GM23338 (cell line): ENCODE measurements around the gene OR9K2.

Source experiments
- CREB1 ChIP-seq: fragments of 250-450 bp; sonication (Bioruptor Pico); IDR thresholded peaks from 2 replicates; pipeline ENCODE4 v1.5.0; 2020; ENCODE audit warnings: low read depth, mild to moderate bottlenecking, moderate library complexity
- EZH2 ChIP-seq: fragments of 200-600 bp; sonication (generic); IDR thresholded peaks from one replicate; pipeline ENCODE4 v1.8.0; 2017; ENCODE audit warnings: antibody characterized with exemption, mild to moderate bottlenecking, low read depth; ENCODE audit not compliant: unreplicated experiment
- EZH2phosphoT487 ChIP-seq: fragments of 200-600 bp; sonication (generic); IDR thresholded peaks from one replicate; pipeline ENCODE4 v1.8.1; 2018; ENCODE audit warnings: antibody characterized with exemption; ENCODE audit not compliant: unreplicated experiment
- POLR2AphosphoS5 ChIP-seq: IDR thresholded peaks from 2 replicates; pipeline ENCODE4 v1.6.1; 2016; ENCODE audit warnings: antibody characterized with exemption, low read depth
- STAT1 ChIP-seq: IDR thresholded peaks from one replicate; pipeline ENCODE4 v1.6.1; 2016; ENCODE audit warnings: antibody characterized with exemption; ENCODE audit not compliant: unreplicated experiment
- ZNF114 ChIP-seq: fragments of 250-450 bp; sonication (Bioruptor Pico); IDR thresholded peaks from 2 replicates; pipeline ENCODE4 v1.5.0; 2020; ENCODE audit warnings: mild to moderate bottlenecking, moderate library complexity
- TF ChIP-seq, protein P1 (sequence below), 2 experiments: fragments of 200-600 bp in 1 of 2; sonication (generic) in 1 of 2; conservative IDR thresholded peaks; 2 replicates each; pipeline versions ENCODE4 v1.5.1 to v1.6.1; 2016 to 2017; ENCODE audit warnings: antibody characterized with exemption in 2 of 2, low read depth in 2 of 2, mild to moderate bottlenecking in 2 of 2, moderate library complexity in 1 of 2
- TF ChIP-seq, protein P2 (sequence below): IDR thresholded peaks from one replicate; pipeline ENCODE4 v1.6.1; 2018; ENCODE audit warnings: antibody characterized with exemption; ENCODE audit not compliant: unreplicated experiment

DNA sequence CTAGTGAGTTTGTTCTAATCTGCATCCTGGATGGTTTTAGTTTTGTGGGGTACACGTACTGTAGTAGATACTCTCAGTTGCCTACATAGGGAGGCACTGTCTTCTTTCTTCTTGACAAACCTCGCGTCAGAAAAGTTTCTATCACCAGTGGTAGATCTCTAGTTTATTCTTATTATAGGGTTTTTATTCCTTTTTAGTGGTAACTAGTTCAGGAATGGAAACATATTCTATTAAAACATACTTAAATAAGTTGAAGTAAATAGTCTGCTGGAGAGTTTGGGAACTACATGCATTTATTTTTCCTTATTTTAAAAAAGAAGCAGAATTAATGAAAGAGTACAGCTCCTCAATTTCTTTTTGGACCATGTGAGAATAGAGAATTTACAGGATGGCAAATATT is 33.6 kb upstream of the OR9K2 start:
- TF ChIP-seq CREB1 (CRISPR knock-in tag) (no peak), EZH2phosphoT487 (no peak), POLR2AphosphoS5 (no peak), EZH2 (no peak), ZNF114 (CRISPR knock-in tag) (no peak), STAT1 (no peak)
- TF ChIP-seq, protein P1, sequence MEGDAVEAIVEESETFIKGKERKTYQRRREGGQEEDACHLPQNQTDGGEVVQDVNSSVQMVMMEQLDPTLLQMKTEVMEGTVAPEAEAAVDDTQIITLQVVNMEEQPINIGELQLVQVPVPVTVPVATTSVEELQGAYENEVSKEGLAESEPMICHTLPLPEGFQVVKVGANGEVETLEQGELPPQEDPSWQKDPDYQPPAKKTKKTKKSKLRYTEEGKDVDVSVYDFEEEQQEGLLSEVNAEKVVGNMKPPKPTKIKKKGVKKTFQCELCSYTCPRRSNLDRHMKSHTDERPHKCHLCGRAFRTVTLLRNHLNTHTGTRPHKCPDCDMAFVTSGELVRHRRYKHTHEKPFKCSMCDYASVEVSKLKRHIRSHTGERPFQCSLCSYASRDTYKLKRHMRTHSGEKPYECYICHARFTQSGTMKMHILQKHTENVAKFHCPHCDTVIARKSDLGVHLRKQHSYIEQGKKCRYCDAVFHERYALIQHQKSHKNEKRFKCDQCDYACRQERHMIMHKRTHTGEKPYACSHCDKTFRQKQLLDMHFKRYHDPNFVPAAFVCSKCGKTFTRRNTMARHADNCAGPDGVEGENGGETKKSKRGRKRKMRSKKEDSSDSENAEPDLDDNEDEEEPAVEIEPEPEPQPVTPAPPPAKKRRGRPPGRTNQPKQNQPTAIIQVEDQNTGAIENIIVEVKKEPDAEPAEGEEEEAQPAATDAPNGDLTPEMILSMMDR (conservative IDR thresholded peaks at IDR 0.05; ENCODE audit: low read depth in 2 of 2) = peak in 1 of 2 experiments; percentile 38; a peak in 2 of 4 replicates
- TF ChIP-seq, protein P2, sequence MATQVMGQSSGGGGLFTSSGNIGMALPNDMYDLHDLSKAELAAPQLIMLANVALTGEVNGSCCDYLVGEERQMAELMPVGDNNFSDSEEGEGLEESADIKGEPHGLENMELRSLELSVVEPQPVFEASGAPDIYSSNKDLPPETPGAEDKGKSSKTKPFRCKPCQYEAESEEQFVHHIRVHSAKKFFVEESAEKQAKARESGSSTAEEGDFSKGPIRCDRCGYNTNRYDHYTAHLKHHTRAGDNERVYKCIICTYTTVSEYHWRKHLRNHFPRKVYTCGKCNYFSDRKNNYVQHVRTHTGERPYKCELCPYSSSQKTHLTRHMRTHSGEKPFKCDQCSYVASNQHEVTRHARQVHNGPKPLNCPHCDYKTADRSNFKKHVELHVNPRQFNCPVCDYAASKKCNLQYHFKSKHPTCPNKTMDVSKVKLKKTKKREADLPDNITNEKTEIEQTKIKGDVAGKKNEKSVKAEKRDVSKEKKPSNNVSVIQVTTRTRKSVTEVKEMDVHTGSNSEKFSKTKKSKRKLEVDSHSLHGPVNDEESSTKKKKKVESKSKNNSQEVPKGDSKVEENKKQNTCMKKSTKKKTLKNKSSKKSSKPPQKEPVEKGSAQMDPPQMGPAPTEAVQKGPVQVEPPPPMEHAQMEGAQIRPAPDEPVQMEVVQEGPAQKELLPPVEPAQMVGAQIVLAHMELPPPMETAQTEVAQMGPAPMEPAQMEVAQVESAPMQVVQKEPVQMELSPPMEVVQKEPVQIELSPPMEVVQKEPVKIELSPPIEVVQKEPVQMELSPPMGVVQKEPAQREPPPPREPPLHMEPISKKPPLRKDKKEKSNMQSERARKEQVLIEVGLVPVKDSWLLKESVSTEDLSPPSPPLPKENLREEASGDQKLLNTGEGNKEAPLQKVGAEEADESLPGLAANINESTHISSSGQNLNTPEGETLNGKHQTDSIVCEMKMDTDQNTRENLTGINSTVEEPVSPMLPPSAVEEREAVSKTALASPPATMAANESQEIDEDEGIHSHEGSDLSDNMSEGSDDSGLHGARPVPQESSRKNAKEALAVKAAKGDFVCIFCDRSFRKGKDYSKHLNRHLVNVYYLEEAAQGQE = no peak
